K562 (cell line): ENCODE measurements around the gene JMJD1C. TPM values are rescaled to one million over a fixed set of nuclear protein-coding genes. Genes with fewer than 3 reads are reported as not detected.

ENCODE experiments used
- ATAC-seq: fragments of 200-7000 bp; cut with Tn5 transposase; 3 replicates; pipeline ENCODE4 v1.9.1; 2020; ENCODE audit warnings: moderate library complexity
- BruUV-seq: library from RNA; stranded (reverse); fragments of 400-500 nt; replicated peaks from 2 replicates; lab custom pipeline; 2021; lab: Mats Ljungman, UMichigan
- CTCF ChIA-PET: fragments of 300-600 bp; formaldehyde crosslinking; extraction: SDS; loops from one replicate; lab custom pipeline; 2021; ENCODE audit warnings: low intra/inter-chr PET ratio; lab: Yijun Ruan, JAX
- POLR2A ChIA-PET: fragments of 300-600, 350-650 bp; sonication (Branson Sonifier 250); formaldehyde crosslinking; extraction: SDS; loops from one replicate; lab custom pipeline; 2021; ENCODE audit warnings: antibody characterized with exemption, inconsistent platforms; lab: Yijun Ruan, JAX
- DNase-seq, 4 experiments: peaks; one replicate each; pipeline versions ENCODE4 v3.0.0 to v3.0.0-alpha.2; 2011 to 2018; ENCODE audit warnings: low spot score in 3 of 4, mixed read lengths in 3 of 4; ENCODE audit errors: extremely low read depth in 1 of 4
- FAIRE-seq: peaks from 2 replicates; lab custom pipeline; 2011; peaks lifted over from hg19 to GRCh38; lab: Jason Lieb, UNC
- H2AFZ ChIP-seq: 2 replicates; pipeline ENCODE4 v1.6.0; 2011; ENCODE audit warnings: low read depth, low read length, control low read depth, inconsistent platforms
- H3K27ac ChIP-seq: fragments of 200-600 bp; 3 replicates; pipeline ENCODE4 v1.8.0; 2011; ENCODE audit warnings: low read depth, mild to moderate bottlenecking, control low read depth, inconsistent platforms, low read length, moderate library complexity, mixed read lengths; ENCODE audit errors: extremely low read depth
- H3K27me3 ChIP-seq, 2 experiments: fragments of 300-600 bp in 1 of 2; 2 replicates in 1 of 2; 3 replicates in 1 of 2; pipeline versions ENCODE4 v1.6.0 to v1.8.0; 2011; ENCODE audit warnings: inconsistent platforms in 2 of 2, low read length in 2 of 2, mild to moderate bottlenecking in 1 of 2, mixed read lengths in 1 of 2, moderate library complexity in 1 of 2; ENCODE audit not compliant: control insufficient read depth in 2 of 2, insufficient read depth in 2 of 2
- H3K36me3 ChIP-seq: fragments of 300-600 bp; 3 replicates; pipeline ENCODE4 v1.8.0; 2011; ENCODE audit warnings: mild to moderate bottlenecking, low read length, inconsistent platforms; ENCODE audit not compliant: control insufficient read depth, insufficient read depth
- H3K4me1 ChIP-seq, 2 experiments: fragments of 200-600 bp in 1 of 2; replicated peaks in 1 of 2; 2 replicates in 1 of 2; 3 replicates in 1 of 2; pipeline versions ENCODE4 v1.5.1 to v1.8.0; 2011; ENCODE audit warnings: inconsistent platforms in 2 of 2, low read length in 2 of 2, mild to moderate bottlenecking in 1 of 2, mixed read lengths in 1 of 2, moderate library complexity in 1 of 2; ENCODE audit not compliant: control insufficient read depth in 2 of 2, insufficient read depth in 2 of 2
- H3K4me2 ChIP-seq: 2 replicates; pipeline ENCODE4 v1.6.1; 2011; ENCODE audit warnings: low read length, control low read depth, inconsistent platforms, mixed read lengths; ENCODE audit not compliant: insufficient read depth
- H3K4me3 ChIP-seq: fragments of 200-600 bp; sonication (generic), shearing (Covaris generic); 2 replicates; pipeline ENCODE4 v1.5.1; 2016; ENCODE audit warnings: control low read depth, inconsistent platforms
- H3K79me2 ChIP-seq: fragments of 200-600 bp; 3 replicates; pipeline ENCODE4 v1.8.0; 2011; ENCODE audit warnings: low read length, inconsistent platforms; ENCODE audit not compliant: control insufficient read depth, insufficient read depth
- H3K9ac ChIP-seq, 2 experiments: 2 replicates each; pipeline versions ENCODE4 v1.6.0 to v1.6.1; 2011; ENCODE audit warnings: low read depth in 2 of 2, low read length in 2 of 2, control low read depth in 1 of 2, inconsistent platforms in 1 of 2, mild to moderate bottlenecking in 1 of 2, mixed read lengths in 1 of 2; ENCODE audit not compliant: insufficient read depth in 1 of 2
- H3K9me1 ChIP-seq: one replicate; pipeline ENCODE4 v1.6.0; 2011; ENCODE audit warnings: inconsistent platforms, mild to moderate bottlenecking, low read length, moderate library complexity; ENCODE audit not compliant: control insufficient read depth, insufficient read depth
- H3K9me3 ChIP-seq: replicated peaks from 2 replicates; pipeline ENCODE4 v1.5.1; 2011; ENCODE audit warnings: low read depth, low read length, inconsistent platforms; ENCODE audit not compliant: control insufficient read depth, insufficient read depth
- H4K20me1 ChIP-seq: replicated peaks from 2 replicates; pipeline ENCODE4 v1.6.1; 2011; ENCODE audit warnings: low read length, inconsistent platforms, mixed read lengths; ENCODE audit not compliant: control insufficient read depth, insufficient read depth
- AFF1 ChIP-seq, 2 experiments: fragments of 450-650 bp; IDR thresholded peaks; 2 replicates each; pipeline ENCODE4 v1.6.1; 2018; ENCODE audit warnings: mild to moderate bottlenecking in 2 of 2, low read depth in 1 of 2; ENCODE audit not compliant: partially characterized antibody in 2 of 2
- BRF1 ChIP-seq: IDR thresholded peaks from 3 replicates; pipeline ENCODE4 v1.6.1; 2011; ENCODE audit warnings: borderline replicate concordance, mild to moderate bottlenecking; ENCODE audit not compliant: insufficient read length; ENCODE audit errors: extremely low read depth
- CTBP1 ChIP-seq: fragments of 450-650 bp; IDR thresholded peaks from 2 replicates; pipeline ENCODE4 v1.6.1; 2016; ENCODE audit warnings: borderline replicate concordance
- GMEB1 ChIP-seq: fragments of 250-450 bp; sonication (Bioruptor Pico); IDR thresholded peaks from 2 replicates; pipeline ENCODE4 v1.4.0; 2020; ENCODE audit warnings: mild to moderate bottlenecking
- NFATC3 ChIP-seq: fragments of 450-650 bp; IDR thresholded peaks from 2 replicates; pipeline ENCODE4 v1.6.1; 2017; ENCODE audit warnings: mild to moderate bottlenecking
- OTX1 ChIP-seq: fragments of 450-650 bp; formaldehyde crosslinking; IDR thresholded peaks from 2 replicates; pipeline ENCODE4 v1.4.0; 2022; ENCODE audit warnings: mild to moderate bottlenecking
- PHF21A ChIP-seq: fragments of 450-650 bp; IDR thresholded peaks from 2 replicates; pipeline ENCODE4 v1.6.1; 2017; ENCODE audit warnings: low read depth, borderline replicate concordance
- POLR3G ChIP-seq: IDR thresholded peaks from 2 replicates; pipeline ENCODE4 v1.6.1; 2011; ENCODE audit not compliant: insufficient read length, insufficient replicate concordance; ENCODE audit errors: extremely low read depth
- WGBS: fragments of 100-300 bp; shearing (Covaris generic); methylation state at CpG from one replicate; pipeline ENCODE4 v1.1.6; 2016; ENCODE audit warnings: low coverage, mixed read lengths; ENCODE audit not compliant: insufficient coverage; ENCODE audit errors: missing lambda C conversion rate; 5-methylcytosine and 5-hydroxymethylcytosine counted together
- in situ Hi-C: fragments of 300-500 bp; cut with MboI; formaldehyde crosslinking; loops from 4 replicates; pipeline ENCODE4 v1.15.0; 2018; ENCODE audit warnings: inconsistent platforms, mixed read lengths
- intact Hi-C: fragments of 100-400 bp; cut with micrococcal nuclease; formaldehyde crosslinking; loops from 2 replicates; pipeline ENCODE4 v1.14.2; 2022
- polyA plus RNA-seq, 8 experiments: library from polyadenylated mRNA; depleted of rRNA in 4 of 8; stranded (reverse) in 5 of 8; unstranded in 3 of 8; fragments of >200 nt; fragmentation: Nextera tagmentation in 2 of 8; fragmentation: Illumina TruSeq in 1 of 8; extraction: Ambion mirVana in 2 of 8; extraction: Trizol in 1 of 8; gene quantifications; 2 replicates each; pipeline versions ENCODE4 v1.2.1 to v1.2.3, GENCODE V29; 2011 to 2014; ENCODE audit warnings: inconsistent platforms in 1 of 8, missing spikeins in 1 of 8
- total RNA-seq, 7 experiments: library from RNA; depleted of rRNA in 6 of 7; stranded (reverse); fragments of >200 nt in 6 of 7; fragmentation: Illumina TruSeq in 2 of 7; extraction: Trizol in 2 of 7; gene quantifications; 2 replicates each; pipeline versions ENCODE4 v1.2.1 to v1.2.3, GENCODE V29; 2011 to 2021; ENCODE audit warnings: low replicate concordance in 1 of 7

Gene JMJD1C
- total and polyA plus RNA-seq, 9 of the 15 experiments (the other 6 are each of a cell fraction or from before 2014, with no cell fraction given) = 25.3 to 68.0 (median 47.2) TPM

GRCh38 chr10:63365976-63366765 is 99.6 kb downstream of the JMJD1C start:
- BruUV-seq = no TSS peak
- in situ Hi-C loops = no loop called here
- H3K27ac ChIP-seq = no peak overlapping the region

More at GRCh38 chr10:63365976-63366765, 99.6 kb downstream of the JMJD1C start:
- H3K4me1 ChIP-seq = peaks cover 0 to 4% of the 10 kb centered on the region in 2 experiments; a peak in 1 of 5 replicates
- peaks cover 5% of the 10 kb centered on the region; the same call in 2 of the 3 replicates for H3K79me2 ChIP-seq
- WGBS = 97% methylated on average over 2 of the region's 2 CpGs
- H3K4me2 ChIP-seq = no peak overlapping the region
- ATAC-seq (no peak), FAIRE-seq (no peak), DNase-seq (no peak)
- H3K9me1 ChIP-seq = no peaks in the 10 kb centered on the region
- H3K4me3 ChIP-seq = no peak overlapping the region
- H3K9ac ChIP-seq = no peak overlapping the region
- H3K36me3 ChIP-seq = no peaks in the 10 kb centered on the region
- POLR2A ChIA-PET = interaction anchor here (0.6 to 1.0 kb wide), 3 partner anchors 10 to 164 kb away, joined by 3 read pairs; no protein-coding TSS in a partner anchor
- no peaks in the 10 kb centered on the region for H4K20me1 ChIP-seq
- no peaks in the 10 kb centered on the region for H3K27me3 ChIP-seq
- intact Hi-C loops = no loop called here
- CTCF ChIA-PET = no interaction called here
- no peaks in the 10 kb centered on the region for H3K9me3 ChIP-seq
- TF ChIP-seq OTX1 (CRISPR knock-in tag) (no peak), BRF1 (no peak), GMEB1 (CRISPR knock-in tag) (no peak), AFF1 (IDR thresholded peaks at IDR 0.05; ENCODE audit: low read depth in 1 of 2, partially characterized antibody in 2 of 2) (no peak), NFATC3 (no peak), CTBP1 (no peak), POLR3G (no peak), PHF21A (no peak)
- no peak overlapping the region for H2AFZ ChIP-seq
